ENCODE data around the gene PDE3A.

The PDE3A gene

DNA sequence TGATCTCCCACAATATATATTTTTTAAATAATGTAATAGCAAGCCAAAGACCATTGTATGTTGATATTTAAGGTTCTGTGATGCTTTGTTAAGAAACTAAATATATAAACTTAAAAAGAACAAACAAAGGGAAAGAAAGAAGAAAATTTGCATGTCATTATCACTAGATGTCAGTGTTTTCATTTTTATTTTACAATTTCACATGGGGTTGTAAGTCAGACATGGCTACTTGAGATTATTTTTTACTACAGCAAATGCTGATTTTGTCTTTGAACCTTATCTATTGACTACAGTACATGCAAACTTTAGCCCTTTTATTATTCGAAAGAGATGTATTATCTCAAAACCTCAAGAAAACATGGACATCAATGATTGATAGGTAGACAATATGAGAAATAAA lies 362.9 kb downstream of the PDE3A start:
- no peak for TF ChIP-seq CTCF (IDR thresholded peaks at IDR 0.05; ENCODE audit: low read depth, low read length, missing control alignments)
- in situ Hi-C loops (cut with HindIII; ENCODE audit: low sequenced_read_pairs) = no loop called here
- DNase-seq (ENCODE audit: low read depth) = no peak
- no peak overlapping the region for H3K4me3 ChIP-seq (ENCODE audit: low read depth, low read length)

All from astrocyte of the cerebellum (primary cell).